ENCODE measurements around the gene ZCWPW1.

Gene ZCWPW1

GRCh38 chr7:100426516-100426915 is 2.0 kb downstream of the ZCWPW1 start:
- Histone ChIP-seq H3K36me3 (peaks cover 5% of the 10 kb centered on the region), H3K27me3 (no peaks in the 10 kb centered on the region), H3K9me3 (no peaks in the 10 kb centered on the region; the same call in 1 of the 2 replicates), H3K4me3 (no peak overlapping the region), H4K20me1 (peaks cover 11% of the 10 kb centered on the region), H3K4me1 (peaks cover 18% of the 10 kb centered on the region), H3K4me2 (no peak overlapping the region), H3K9ac (no peak overlapping the region), H3K27ac (no peak overlapping the region)
- no peak for TF ChIP-seq Cebpa-rat (IDR thresholded peaks at IDR 0.05)

GRCh38 chr7:100425347-100425746 is 3.2 kb downstream of the ZCWPW1 start:
- Histone ChIP-seq H3K4me3 (no peak overlapping the region), H3K9ac (no peak overlapping the region)
- no peak for TF ChIP-seq Cebpa-rat (IDR thresholded peaks at IDR 0.05)

GRCh38 chr7:100423315-100423714 is 5.2 kb downstream of the ZCWPW1 start:
- Histone ChIP-seq H3K27me3 (no peaks in the 10 kb centered on the region), H3K9ac (no peak overlapping the region), H3K9me3 (no peaks in the 10 kb centered on the region; the same call in 1 of the 2 replicates), H4K20me1 (no peaks in the 10 kb centered on the region), H3K27ac (no peak overlapping the region), H3K4me2 (no peak overlapping the region), H3K4me1 (peaks cover 17% of the 10 kb centered on the region), H3K4me3 (no peak overlapping the region), H3K36me3 (no peaks in the 10 kb centered on the region)
- no peak for TF ChIP-seq Cebpa-rat (IDR thresholded peaks at IDR 0.05)

More at GRCh38 chr7:100425347-100425746, 3.2 kb downstream of the ZCWPW1 start:
- Histone ChIP-seq H3K9me3 (no peaks in the 10 kb centered on the region; the same call in 1 of the 2 replicates), H3K4me1 (0 out of 2 replicates have a peak, but pooled peaks cover 7% of the 10 kb centered on the region), H3K4me2 (no peak overlapping the region), H3K36me3 (no peaks in the 10 kb centered on the region), H3K27me3 (no peaks in the 10 kb centered on the region), H3K27ac (no peak overlapping the region), H4K20me1 (no peaks in the 10 kb centered on the region)

- Histone ChIP-seq H3K4me3 (no peak overlapping the region), H3K9ac (peak overlapping the region; percentile 8; the same call in 1 of the 2 replicates), H3K36me3 (no peaks in the 10 kb centered on the region), H3K9me3 (no peaks in the 10 kb centered on the region), H4K20me1 (no peaks in the 10 kb centered on the region), H3K4me1 (peaks cover 10% of the 10 kb centered on the region), H3K27ac (no peak overlapping the region), H3K27me3 (no peaks in the 10 kb centered on the region), H3K4me2 (peak overlapping the region; percentile 1; the same call in 1 of the 2 replicates)
- no peak for TF ChIP-seq Cebpa-rat (IDR thresholded peaks at IDR 0.05)
Observed at GRCh38 chr7:100419660-100420226, 8.8 kb downstream of the ZCWPW1 start.

- H3K4me1 ChIP-seq: peaks cover 10% of the 10 kb centered on the region
- no peaks in the 10 kb centered on the region for H3K9me3 ChIP-seq
- H3K9ac ChIP-seq: peak overlapping the region; percentile 8; the same call in 1 of the 2 replicates
- no peaks in the 10 kb centered on the region for H3K36me3 ChIP-seq
- no peaks in the 10 kb centered on the region for H4K20me1 ChIP-seq
- H3K27ac ChIP-seq: no peak overlapping the region
- H3K4me3 ChIP-seq: no peak overlapping the region
- peak overlapping the region; percentile 1; the same call in 1 of the 2 replicates for H3K4me2 ChIP-seq
- TF ChIP-seq Cebpa-rat (IDR thresholded peaks at IDR 0.05): no peak
- no peaks in the 10 kb centered on the region for H3K27me3 ChIP-seq
Observed at GRCh38 chr7:100418930-100419659, 9.4 kb downstream of the ZCWPW1 start.

- no peak overlapping the region for H3K4me2 ChIP-seq
- no peaks in the 10 kb centered on the region for H3K27me3 ChIP-seq
- peaks cover 24% of the 10 kb centered on the region for H3K4me1 ChIP-seq
- no peak overlapping the region for H3K4me3 ChIP-seq
- no peak overlapping the region for H3K9ac ChIP-seq
- no peaks in the 10 kb centered on the region for H3K36me3 ChIP-seq
- no peaks in the 10 kb centered on the region for H3K9me3 ChIP-seq
- TF ChIP-seq Cebpa-rat (IDR thresholded peaks at IDR 0.05): no peak
- H3K27ac ChIP-seq: no peak overlapping the region
- H4K20me1 ChIP-seq: no peaks in the 10 kb centered on the region
Observed at GRCh38 chr7:100415448-100415847, 13.1 kb downstream of the ZCWPW1 start.

- Histone ChIP-seq H3K4me1 (peaks cover 20% of the 10 kb centered on the region), H3K4me2 (no peak overlapping the region), H3K27me3 (no peaks in the 10 kb centered on the region), H3K9ac (no peak overlapping the region), H3K27ac (no peak overlapping the region), H3K9me3 (no peaks in the 10 kb centered on the region), H3K4me3 (no peak overlapping the region), H4K20me1 (no peaks in the 10 kb centered on the region), H3K36me3 (no peaks in the 10 kb centered on the region)
- TF ChIP-seq Cebpa-rat (IDR thresholded peaks at IDR 0.05): no peak
Observed at GRCh38 chr7:100413889-100414288, 14.6 kb downstream of the ZCWPW1 start.

GRCh38 chr7:100413346-100413745 is 15.2 kb downstream of the ZCWPW1 start:
- Histone ChIP-seq H3K9ac (no peak overlapping the region), H4K20me1 (no peaks in the 10 kb centered on the region), H3K9me3 (no peaks in the 10 kb centered on the region), H3K36me3 (no peaks in the 10 kb centered on the region), H3K27ac (no peak overlapping the region), H3K4me2 (no peak overlapping the region), H3K4me1 (peaks cover 19% of the 10 kb centered on the region), H3K27me3 (no peaks in the 10 kb centered on the region), H3K4me3 (no peak overlapping the region)
- no peak for TF ChIP-seq Cebpa-rat (IDR thresholded peaks at IDR 0.05)

- H4K20me1 ChIP-seq: no peaks in the 10 kb centered on the region
- no peaks in the 10 kb centered on the region for H3K36me3 ChIP-seq
- no peaks in the 10 kb centered on the region for H3K9me3 ChIP-seq
- H3K4me2 ChIP-seq: peak overlapping the region; percentile 49
- H3K4me3 ChIP-seq: no peak overlapping the region
- no peaks in the 10 kb centered on the region for H3K27me3 ChIP-seq
- H3K27ac ChIP-seq: no peak overlapping the region
- H3K9ac ChIP-seq: no peak overlapping the region
- H3K4me1 ChIP-seq: peaks cover 29% of the 10 kb centered on the region
- TF ChIP-seq Cebpa-rat (IDR thresholded peaks at IDR 0.05): no peak
Observed at GRCh38 chr7:100411101-100411500, 17.4 kb downstream of the ZCWPW1 start.

Data from BLaER1 (cell line).